AG09319 (cell line): ENCODE data around the gene VWC2L.

Experiments
- DNase-seq: peaks from one replicate; pipeline ENCODE4 v3.0.0-alpha.2; 2010; ENCODE audit warnings: low read depth; ENCODE audit errors: extremely low read depth
- CTCF ChIP-seq: IDR thresholded peaks from 2 replicates; pipeline ENCODE4 v1.5.1; 2011; ENCODE audit warnings: low read depth, mild to moderate bottlenecking, inconsistent platforms, low read length, moderate library complexity

VWC2L gene

GRCh38 chr2:214410918-214411554 is at the start of gene VWC2L:
Gene VWC2L (plus strand): TSS chr2:214411054. CDS start chr2:214414194, 3,140 bp downstream.
- no peak for TF ChIP-seq CTCF
- peak; percentile 54 for DNase-seq

- no peak for TF ChIP-seq CTCF
- no peak for DNase-seq
Observed at GRCh38 chr2:214361116-214361515, 49.7 kb upstream of the VWC2L start.

GRCh38 chr2:214365549-214365948 is 45.3 kb upstream of the VWC2L start:
- no peak for DNase-seq
- TF ChIP-seq CTCF, result no peak

GRCh38 chr2:214367171-214367570 is 43.7 kb upstream of the VWC2L start:
- DNase-seq, result no peak
- TF ChIP-seq CTCF, result no peak

GRCh38 chr2:214376618-214377285 is 34.1 kb upstream of the VWC2L start:
- no peak for DNase-seq
- no peak for TF ChIP-seq CTCF

- DNase-seq, result no peak
- TF ChIP-seq CTCF, result no peak
Observed at GRCh38 chr2:214377286-214377624, 33.6 kb upstream of the VWC2L start.

GRCh38 chr2:214378455-214379103 is 32.3 kb upstream of the VWC2L start:
- no peak for DNase-seq
- TF ChIP-seq CTCF, result no peak
